Activated CD4-positive, alpha-beta T cell treated with anti-CD3 and anti-CD28 coated beads, Interleukin-10, Interleukin-2, amounts not matched to agents 100 ng/mL and 50 ng/mL, durations not matched to agents 16 hours and 8 hours (primary cell): Measurements from ENCODE around the gene CNNM3.
A peak's percentile ranks its signal among the peaks of the same experiment; 100 is the strongest.

ENCODE experiments used
- DNase-seq: peaks from one replicate; pipeline ENCODE4 v3.0.0-alpha.2; 2020

CNNM3 gene

DNA sequence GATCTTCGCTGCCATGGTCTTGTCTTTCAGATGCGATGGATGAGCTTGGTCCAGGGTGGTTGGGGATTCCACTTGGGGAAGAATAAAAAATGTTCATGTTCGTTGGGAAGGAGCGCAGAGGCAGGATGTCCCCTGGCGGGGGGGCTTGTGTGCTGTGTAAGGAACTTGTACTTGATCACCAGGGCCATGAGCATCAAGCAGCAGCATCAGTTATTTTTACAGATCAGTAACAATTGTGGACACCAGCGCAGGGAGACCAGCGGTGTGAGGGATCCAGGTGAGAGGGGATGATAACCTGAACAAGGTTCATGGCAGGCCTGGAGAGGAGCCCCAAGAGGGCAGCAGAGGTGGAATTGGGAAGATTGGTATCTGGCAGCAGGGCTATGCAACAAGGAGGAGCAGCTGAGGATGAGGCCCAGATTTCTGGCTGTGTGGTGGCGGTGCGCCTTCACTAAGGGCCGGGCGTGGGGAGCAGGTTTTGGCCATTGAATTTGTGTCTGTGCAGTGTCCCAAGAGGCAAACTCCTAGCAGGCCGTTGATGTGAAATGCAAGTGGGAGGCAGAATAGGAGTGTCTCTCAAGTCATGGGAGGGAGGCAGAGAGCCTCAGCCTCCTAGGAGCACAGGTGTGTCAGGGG, 3.9 kb downstream of the CNNM3 start:
- DNase-seq = no peak

DNA sequence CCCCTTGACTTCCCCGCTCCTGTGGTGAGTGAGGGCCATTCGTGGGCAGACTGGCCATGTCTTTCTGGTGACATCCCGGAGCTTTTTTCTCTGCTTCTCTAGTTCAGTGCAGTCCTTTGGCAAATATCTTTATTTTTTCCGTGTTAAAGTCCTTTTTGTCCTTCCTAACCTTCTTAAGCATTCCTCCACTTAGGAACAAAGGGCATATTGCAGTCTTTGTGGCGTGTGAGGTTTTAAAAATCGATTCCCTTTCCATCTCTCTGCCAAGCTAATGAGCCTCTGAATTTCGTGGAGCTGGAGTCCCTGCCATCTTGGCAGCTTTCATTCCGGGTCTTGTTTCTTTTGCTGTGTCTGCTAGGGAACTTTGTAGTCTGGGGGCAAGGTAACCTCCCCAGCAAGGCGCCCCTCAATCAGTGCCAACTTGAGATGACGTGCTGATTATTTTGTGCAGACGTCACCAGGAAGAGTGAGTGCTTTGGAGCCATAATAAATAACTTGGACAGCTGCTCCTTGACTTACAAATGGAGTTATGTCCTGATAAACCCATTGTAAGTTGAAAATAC, 5.1 kb downstream of the CNNM3 start:
- no peak for DNase-seq

DNA sequence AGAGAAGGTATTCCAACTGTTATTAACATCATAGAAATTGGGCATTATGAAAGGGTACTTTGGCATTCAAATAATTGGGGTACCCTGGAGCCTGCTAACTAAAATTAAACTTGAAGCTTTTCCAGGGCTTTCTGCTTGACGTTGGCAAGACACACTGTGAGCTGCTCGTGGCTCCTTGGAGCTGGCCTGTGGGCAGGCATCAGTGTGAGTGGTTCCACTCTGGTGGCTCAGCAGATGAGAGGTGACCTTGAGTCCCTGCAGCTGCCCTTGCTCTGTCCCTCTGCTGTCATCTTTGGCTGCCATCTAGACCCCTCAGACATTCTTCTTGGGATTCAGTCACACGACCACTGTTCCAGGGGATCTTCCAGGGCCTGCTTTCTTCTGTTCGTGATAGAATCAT, 6.7 kb downstream of the CNNM3 start:
- DNase-seq = no peak

DNA sequence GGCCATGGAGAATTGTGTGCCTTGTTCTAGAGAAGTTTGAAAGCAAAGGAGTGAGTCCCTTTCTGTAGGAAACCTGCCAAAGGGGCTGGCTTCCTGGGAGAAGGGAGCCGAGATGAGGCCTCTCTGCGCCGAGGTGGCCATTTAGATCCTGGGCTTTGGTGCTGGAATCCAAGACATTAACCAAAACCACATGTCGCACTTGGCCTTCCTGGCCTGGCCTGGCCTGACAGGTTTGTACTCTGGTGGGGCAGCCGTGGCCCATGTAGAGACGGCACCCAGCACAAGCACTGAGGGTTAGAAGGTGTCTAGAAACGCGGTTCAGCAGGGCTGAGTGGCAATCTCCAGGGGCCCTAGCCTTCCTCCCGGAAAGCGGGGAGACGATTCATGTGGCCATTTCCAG, 7.1 kb downstream of the CNNM3 start:
- no peak for DNase-seq

DNA sequence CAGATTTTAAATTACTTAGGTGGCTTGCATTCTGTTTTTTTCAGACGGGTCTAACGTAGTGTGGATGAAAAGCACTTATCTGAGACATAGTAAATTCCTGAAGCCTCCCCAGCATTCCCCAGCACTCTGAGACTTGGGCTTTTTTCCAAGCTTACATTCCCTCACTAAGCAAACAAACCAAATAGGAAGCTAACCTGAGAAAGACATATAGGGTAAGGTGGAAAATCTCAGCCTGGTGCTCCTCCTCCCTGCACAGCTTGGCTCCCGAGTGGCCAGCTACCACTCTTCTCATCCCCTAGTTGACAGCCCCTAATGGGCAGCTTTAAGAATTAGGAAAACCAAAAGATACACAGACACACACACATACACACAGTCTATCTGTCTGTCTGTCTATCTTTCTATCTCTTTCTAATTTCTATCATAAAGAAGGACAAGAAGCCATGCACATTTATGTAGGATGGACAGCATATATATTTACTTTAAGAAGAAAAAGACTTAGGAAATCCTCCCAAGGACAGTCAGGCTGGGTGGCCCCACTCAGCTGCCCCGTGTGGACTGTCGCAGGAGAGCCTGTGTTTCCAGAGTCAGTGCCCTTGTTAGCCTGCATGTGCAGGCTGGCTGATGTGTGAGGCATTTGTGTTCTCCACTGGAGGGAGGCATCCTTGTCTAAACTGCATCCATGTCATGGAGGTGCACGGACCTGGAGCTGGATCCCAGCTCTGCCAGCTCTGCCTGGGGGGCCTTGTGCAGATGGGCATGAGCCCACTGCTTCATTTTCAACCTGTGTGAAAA, 8.2 kb downstream of the CNNM3 start:
- DNase-seq = no peak

DNA sequence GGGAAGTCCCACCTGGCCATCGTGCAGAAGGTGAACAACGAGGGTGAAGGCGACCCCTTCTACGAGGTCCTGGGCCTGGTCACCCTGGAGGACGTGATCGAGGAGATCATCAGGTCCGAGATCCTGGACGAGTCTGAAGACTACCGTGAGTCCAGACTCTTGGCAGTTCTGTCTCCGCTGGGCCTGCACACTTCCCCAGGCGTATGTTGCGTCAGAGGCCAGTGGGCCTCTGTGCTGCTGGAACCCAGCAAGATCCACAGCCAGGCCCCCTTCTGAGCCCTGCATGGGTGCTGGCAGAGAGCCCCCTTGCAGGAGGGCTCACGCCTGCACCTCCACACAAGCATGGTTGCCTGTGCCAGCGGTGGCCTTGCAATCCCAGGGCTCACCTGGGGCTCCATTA, 9.0 kb downstream of the CNNM3 start:
- no peak for DNase-seq

DNA sequence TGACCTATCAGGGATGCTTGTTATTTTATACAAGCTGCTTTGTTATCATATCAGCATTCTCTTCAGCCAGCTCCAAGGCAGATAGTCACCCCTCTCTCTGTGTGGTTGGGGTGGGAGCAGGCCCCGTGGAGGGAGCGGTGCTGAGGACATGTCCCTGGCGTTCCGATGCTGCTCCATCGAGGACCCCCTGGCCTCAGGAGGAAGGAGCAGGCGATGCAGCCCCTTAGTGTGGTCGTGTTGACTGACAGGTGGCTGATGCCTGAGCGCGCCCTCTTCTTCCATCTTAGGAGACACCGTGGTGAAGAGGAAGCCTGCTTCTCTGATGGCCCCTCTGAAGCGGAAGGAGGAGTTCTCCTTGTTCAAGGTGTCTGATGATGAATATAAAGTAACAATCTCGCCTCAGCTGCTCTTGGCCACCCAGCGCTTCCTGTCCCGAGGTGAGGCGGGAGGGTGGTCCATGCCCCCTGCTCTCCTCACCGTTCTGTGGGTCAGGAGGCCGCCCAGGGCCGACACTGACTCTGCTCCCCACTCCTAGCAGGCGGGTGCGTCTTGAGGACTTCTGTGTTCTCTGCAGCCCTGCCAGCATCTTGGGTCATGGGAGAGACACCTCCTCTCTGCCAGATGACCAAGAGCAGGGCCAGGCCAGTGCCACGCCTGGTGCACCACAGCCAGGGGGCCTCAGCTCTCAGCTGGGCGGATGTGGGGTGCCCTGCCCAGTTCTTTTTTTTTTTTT, 10.6 kb downstream of the CNNM3 start:
- no peak for DNase-seq

DNA sequence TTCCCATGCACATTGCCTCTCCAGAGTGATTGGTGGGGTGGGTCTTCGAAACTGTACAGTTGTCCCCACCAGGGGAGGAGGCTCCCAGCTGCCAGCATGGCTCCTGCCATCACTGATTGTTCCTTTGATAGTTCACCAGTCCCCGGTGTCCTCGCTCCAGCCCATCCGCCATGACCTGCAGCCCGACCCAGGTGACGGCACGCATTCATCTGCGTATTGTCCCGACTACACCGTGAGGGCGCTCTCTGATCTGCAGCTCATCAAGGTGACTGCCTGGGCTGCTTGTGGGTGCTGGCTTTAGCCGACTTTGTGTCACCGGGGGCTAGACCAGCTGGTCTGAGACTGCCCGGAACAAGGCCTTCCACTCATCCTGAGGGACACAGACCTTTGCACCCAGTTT, 12.4 kb downstream of the CNNM3 start:
- DNase-seq = no peak

DNA sequence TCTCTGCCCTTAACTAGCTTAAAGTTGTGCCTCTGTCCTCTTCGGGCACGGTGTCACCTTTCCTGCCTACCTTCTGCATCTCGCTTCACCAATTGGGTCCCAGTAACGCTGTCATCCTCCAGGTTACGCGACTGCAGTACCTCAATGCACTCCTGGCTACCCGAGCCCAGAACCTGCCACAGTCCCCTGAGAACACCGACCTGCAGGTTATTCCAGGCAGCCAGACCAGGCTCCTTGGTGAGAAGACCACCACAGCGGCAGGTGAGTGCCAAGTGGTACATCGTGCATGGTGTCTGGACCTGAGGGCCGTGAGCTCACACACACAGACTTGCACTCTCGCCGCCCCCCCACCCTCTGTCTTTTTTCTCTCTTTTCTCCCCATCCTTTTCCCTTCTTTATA, 12.8 kb downstream of the CNNM3 start:
- DNase-seq = no peak

DNA sequence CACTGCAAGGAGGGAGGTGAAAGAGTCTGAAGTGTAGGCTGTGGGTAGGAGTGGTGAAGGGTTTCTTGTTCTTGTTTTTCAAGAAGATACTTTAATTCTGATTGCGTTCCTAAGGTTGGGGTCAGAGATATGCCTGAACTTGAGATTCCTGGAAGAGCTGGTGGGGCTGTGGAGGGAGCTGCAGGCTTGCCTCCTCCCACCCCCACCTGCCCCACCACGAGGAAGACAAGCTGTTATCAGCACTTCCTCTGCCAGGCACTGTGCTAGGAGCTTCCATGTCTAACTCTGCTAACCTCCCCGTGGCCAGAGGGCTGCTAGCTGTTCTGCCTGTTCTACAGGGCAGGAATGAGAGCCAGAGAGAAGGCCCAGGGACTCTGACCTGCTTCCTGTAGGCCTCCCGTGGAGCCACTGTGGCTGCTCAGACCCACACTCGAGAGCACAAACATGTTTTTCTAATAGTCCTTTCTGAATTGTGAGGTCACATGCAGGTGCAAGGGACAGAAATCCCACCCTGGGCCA, 14.0 kb downstream of the CNNM3 start:
- DNase-seq = no peak

DNA sequence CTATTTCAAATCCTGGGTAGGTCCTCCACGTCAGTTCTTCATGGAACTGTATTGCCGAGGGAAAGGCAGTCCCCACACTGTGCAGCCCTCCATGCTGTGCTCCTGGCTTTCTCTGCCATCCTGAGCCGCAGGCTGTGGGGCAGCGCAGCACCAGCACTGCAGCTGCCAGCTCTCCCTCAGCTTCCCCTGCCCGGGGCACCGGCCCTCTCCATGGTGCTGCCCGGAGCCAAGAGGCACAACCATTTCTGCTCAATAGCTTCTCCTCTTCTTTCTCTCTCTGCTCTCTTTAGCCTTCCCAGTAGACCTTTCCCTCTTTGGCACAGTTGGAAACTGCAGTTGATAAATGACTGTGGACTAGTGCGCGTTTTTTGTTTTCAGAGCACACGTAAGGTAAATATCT, 15.6 kb downstream of the CNNM3 start:
- no peak for DNase-seq

DNA sequence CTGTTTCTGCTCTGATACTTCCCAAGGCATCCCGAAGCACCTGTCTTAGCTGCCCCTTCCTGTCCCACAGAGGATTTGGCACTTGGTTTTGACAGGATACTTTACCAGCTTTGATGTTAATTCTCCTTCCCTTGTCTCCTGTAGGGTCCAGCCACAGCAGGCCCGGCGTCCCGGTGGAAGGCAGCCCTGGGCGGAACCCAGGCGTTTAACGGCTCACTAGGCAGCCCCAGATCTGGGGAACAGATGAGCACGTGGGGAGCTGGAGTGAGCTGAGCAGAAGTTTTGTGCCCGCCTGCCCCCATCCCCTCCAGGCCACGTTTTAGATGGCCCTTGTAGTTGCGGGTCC, 16.3 kb downstream of the CNNM3 start:
- no peak for DNase-seq

DNA sequence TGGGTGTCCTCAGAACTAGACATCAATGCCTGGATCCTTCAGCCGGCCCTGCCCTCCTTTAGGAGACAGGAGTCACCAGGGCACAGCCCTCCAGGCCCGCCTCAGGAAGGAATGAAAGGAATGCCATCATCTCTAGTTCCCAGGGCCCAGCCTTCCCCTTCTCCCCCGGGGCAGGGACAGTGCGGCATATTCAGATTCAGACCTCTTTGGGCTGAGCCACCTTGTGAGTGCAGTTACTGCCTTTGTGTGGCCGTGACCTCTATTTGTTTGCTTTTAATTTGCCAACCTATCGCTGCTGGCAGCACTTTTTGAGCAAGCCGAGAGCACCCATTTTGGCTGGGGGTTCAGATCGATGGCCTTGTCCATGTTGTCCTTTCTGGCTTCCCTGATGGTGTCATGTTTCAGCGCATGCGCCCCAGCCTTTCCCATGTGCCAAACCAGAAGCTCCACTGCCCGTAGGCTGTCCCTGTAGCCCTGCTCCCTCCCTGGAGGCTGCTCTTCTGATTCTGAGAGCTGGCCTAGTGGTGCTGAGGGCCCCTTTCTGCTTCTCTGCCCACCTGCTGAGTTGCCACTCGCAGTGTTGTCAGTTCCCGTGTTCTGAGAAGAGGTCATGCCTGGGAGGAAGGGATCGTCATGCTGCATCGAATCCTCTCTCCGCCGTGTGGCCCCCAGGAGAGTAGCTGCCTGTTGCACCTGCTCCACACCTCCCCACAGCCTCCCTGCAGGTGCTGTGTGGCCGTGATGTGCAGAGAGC, 16.9 kb downstream of the CNNM3 start:
- DNase-seq = no peak

DNA sequence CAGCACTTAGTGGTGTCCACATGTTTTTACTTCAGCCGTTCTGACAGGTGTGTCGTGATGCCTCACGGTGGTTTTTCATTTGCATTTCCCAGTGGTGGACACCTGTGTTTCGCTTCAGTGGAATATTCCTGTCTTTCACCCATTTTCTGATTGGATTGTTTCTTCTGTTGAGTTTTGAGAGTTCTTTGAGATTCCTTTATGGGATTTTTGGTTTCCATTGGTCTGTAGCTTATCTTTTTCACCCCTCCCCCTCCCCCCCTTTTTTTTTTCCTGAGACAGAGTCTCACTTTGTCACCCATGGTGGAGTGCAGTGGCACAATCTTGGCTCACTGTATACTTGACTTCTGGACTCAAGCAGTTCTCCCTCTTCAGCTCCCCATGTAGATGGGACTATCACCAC, 19.8 kb downstream of the CNNM3 start:
- no peak for DNase-seq

DNA sequence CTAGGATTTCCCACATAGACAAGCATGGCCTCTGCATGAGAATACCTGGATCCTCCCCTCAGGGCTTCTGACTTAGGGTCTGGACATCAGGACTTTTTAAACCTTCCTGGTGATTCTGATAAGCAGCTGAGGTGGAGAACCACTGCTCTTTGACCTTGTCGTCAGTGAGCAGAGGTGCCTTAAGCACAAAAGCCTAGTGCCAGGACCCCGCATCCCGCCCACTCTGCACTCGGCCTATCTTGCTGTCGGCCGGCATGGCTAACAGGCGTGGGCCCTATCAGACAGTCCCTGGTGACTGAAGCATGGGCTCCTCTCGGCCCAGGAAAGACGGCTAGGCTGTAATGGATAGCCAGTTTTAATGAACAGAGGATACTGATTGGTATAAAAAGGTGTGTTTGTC, 21.5 kb downstream of the CNNM3 start:
- DNase-seq = no peak

DNA sequence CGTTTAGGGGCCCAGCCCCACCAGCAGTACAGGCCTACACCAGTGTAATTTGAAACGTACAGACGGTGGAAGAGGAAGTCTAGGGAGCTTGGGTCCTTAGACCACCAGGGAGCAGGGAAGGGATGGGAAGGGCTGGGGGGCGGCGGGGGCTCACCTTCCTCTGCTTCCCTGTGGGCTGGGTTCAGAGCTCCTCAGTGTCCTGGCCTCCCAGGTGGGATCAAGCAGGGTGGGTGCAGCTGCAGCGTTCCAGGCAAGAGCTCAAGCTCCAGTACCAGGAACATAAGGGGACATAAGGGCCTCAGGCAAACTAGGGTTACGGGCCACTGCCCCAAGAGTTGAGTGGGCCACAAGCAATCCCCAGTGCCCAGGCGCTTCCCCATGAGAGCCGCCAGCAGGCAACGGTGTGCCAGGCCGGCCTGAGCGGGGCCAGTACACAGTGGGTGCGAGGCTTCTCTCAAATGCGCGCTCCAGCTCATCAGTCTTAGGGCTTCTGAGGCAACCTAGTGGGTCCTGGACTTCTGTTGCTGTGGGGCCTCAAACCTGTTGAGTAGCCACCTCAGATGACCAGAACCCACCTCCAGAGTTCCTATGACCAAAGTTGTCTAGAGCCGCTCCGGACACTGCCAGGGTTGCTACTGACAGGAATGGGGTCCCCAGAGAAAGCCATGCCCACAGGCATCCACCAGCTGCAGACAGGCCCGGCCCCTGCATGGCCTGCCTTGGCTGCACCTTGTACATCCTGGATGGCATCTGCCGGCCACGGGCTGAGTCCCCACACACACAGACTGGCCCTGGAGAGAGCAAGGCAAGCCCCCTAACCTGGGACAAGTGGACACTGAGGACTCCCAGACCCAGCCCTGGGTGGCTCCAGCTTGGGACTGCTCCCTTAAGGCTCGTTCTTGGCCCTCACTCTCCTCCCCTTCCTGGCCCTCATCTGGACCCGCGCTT, 22.6 kb downstream of the CNNM3 start:
- no peak for DNase-seq

DNA sequence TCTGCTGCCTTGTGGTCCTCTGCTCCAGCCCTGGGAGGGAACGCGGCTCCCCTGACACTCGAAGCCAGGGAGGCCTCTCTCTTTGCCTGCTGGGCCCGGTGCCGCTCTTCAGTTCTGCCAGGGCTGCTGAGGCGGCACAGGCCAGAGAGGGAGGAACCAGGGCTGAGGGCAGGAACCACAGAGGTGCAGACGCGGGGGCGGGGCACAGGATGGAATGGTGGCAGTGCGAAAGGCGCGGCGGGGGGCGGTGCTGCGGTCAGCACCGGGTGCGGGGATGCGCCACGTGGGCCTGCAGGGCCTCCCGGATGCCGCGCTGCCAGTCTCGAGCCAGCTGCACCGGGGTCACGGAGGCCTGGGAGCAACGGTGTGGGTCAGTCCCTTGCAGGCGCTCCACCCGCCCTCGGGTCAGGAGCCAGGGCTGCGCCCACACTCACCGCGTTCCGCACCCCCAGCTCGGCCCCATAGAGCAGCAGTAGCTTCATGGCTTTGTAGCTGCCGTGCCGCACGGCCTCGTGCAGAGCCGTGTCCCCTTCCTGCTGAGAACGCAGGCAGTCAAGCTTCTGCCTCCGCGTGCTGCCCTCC, 23.3 kb downstream of the CNNM3 start:
- DNase-seq = peak; percentile 91

DNA sequence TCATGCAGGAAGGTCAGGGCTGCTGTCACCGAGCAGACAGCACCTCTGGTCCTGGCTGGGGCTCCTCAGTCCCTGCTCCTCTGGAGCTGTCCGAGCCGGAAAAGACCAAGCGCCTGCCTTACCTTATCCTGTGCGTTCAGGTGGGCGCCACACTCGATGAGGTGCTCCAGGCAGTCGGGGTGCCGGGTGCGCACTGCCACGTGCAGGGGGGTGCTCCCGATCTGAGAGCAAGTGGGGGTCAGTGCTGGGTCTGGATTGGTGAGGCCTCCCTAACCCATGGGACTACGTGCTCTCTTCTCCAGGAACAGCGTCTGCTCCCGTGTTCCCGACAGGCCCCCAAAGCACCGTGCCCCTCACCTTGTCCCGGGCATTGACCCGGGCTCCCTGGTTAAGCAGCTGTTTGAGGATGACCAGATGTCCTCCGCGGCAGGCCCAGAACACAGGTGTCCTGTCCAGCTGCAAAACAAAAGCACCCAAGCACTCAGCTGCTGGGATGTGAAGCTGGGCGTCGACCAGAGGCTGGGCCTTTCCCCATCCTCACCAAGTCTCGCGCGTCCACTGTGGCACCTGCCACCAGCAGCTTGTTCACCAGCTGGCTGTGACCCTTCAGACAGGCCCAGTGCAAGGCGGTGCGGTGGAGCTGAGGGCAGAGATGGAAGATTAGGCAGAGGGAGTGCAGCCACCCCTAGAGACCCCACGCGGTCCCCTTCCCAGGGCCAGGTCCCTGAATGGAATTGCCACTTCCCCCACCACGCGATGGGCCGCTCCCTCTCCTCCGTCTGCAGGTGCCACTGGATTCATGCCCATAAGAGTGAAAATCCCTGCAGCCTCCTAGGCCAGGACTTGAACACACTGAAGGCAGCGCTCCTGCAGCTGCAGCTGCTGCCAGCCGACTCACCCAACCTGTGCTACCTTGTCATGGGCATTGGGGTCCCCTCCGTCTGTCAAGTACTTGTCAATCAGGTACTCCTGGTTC, 24.1 kb downstream of the CNNM3 start:
- DNase-seq = no peak

DNA sequence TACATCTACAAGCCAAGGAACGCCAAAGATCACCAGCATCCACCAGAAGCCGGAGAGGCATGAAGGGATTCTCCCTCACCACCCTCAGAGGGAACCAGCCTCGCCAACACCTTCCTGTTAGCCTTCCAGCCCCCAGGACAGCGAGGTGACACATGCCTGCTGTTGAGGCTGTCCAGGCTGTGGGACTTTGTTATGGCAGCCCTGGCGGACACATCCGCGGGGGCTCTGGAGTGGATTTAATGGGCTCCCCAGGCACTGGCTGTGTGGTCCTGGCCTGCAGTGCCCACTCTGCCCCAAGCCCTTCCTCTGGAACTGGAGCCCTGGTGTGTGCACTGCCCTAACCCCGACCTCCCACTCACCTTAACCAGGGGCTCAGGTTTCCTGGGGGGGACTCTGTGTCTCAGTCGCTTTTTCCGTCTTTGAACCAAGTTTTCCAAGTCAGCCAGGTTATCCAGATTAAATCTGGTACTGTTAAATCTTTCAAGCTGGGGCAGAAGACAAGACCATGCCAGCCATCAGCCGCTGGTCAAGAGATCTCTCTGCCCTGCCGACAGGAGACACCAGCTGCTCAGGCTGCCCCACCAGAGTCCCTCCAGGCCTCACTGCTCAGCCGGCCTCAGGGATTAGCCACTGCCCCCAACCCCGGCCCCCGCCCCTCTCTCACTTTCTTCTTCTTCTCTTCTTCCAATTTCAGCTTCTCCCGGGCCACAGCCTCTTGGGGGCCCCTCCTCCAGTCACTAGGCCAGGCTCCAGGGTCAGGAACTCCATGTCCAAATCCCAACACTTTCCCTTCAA, 25.8 kb downstream of the CNNM3 start:
- DNase-seq = no peak
